Stimulated activated CD4-positive, alpha-beta T cell treated with anti-CD3 and anti-CD28 coated beads, Interleukin-4, amount 100 ng/mL, for 4 hours (primary cell): ENCODE data around the gene CHRNA10.

ENCODE experiments used
- DNase-seq, 2 experiments: peaks; one replicate each; pipeline ENCODE4 v3.0.0-alpha.2; 2020

CHRNA10 gene

GRCh38 chr11:3671334-3672254 lies at the start of gene CHRNA10:
CHRNA10 (minus strand) TSS chr11:3671384; CDS start chr11:3671312, 72 bp downstream.
- no peak for DNase-seq

GRCh38 chr11:3712274-3712673 lies 41.1 kb upstream of the CHRNA10 start:
- DNase-seq = no peak

- DNase-seq = no peak
Measured at GRCh38 chr11:3710485-3711259, 39.5 kb upstream of the CHRNA10 start.

GRCh38 chr11:3709977-3710376 lies 38.8 kb upstream of the CHRNA10 start:
- no peak for DNase-seq

- no peak for DNase-seq
Measured at GRCh38 chr11:3707176-3707575, 36.0 kb upstream of the CHRNA10 start.

GRCh38 chr11:3703383-3703782 lies 32.2 kb upstream of the CHRNA10 start:
- no peak for DNase-seq

- no peak for DNase-seq
Measured at GRCh38 chr11:3700910-3701309, 29.7 kb upstream of the CHRNA10 start.

- DNase-seq = no peak
Measured at GRCh38 chr11:3700410-3700809, 29.2 kb upstream of the CHRNA10 start.

- DNase-seq = no peak
Measured at GRCh38 chr11:3686751-3687150, 15.6 kb upstream of the CHRNA10 start.

GRCh38 chr11:3685923-3686322 lies 14.7 kb upstream of the CHRNA10 start:
- DNase-seq = no peak

- no peak for DNase-seq
Measured at GRCh38 chr11:3684819-3685172, 13.6 kb upstream of the CHRNA10 start.

- no peak for DNase-seq
Measured at GRCh38 chr11:3684129-3684818, 13.1 kb upstream of the CHRNA10 start.

- no peak for DNase-seq
Measured at GRCh38 chr11:3683039-3683438, 11.9 kb upstream of the CHRNA10 start.

- DNase-seq = no peak
Measured at GRCh38 chr11:3679077-3679476, 7.9 kb upstream of the CHRNA10 start.

- DNase-seq = no peak
Measured at GRCh38 chr11:3675971-3676370, 4.8 kb upstream of the CHRNA10 start.

GRCh38 chr11:3674189-3674588 lies 3.0 kb upstream of the CHRNA10 start:
- no peak for DNase-seq

GRCh38 chr11:3669742-3670183 lies 1.4 kb downstream of the CHRNA10 start:
- DNase-seq = no peak

- no peak for DNase-seq
Measured at GRCh38 chr11:3669128-3669527, 2.1 kb downstream of the CHRNA10 start.

- DNase-seq = no peak
Measured at GRCh38 chr11:3667149-3668035, 3.8 kb downstream of the CHRNA10 start.

GRCh38 chr11:3666023-3666530 lies 5.1 kb downstream of the CHRNA10 start:
- no peak for DNase-seq

- DNase-seq = no peak
Measured at GRCh38 chr11:3665336-3666022, 5.7 kb downstream of the CHRNA10 start.
